Kidney (tissue), 14 donors: Measurements from ENCODE around the gene ARID3B. TPM values are rescaled to one million over a fixed set of nuclear protein-coding genes. Genes with fewer than 3 reads are reported as not detected.
"Not testable (repeated sequence)": the region's sequence is repeated elsewhere in the genome, so short reads cannot be mapped to it uniquely, and the experiment has no call there.

Source experiments
- DNase-seq, 5 donors: peaks; one replicate each; pipeline ENCODE4 v3.0.0-alpha.2; 2013 to 2020
- FAIRE-seq: peaks from 2 replicates; lab custom pipeline; 2012; peaks lifted over from hg19 to GRCh38; lab: Jason Lieb, UNC
- H3K27ac ChIP-seq, 2 donors: one replicate each; pipeline ENCODE4 v1.7.0; 2013; ENCODE audit warnings: low read depth in 2 of 2, low read length in 2 of 2, inconsistent platforms in 1 of 2
- H3K27me3 ChIP-seq: one replicate; pipeline ENCODE4 v1.7.1; 2013; ENCODE audit warnings: low read length, inconsistent platforms; ENCODE audit not compliant: control insufficient read depth, insufficient read depth
- H3K36me3 ChIP-seq, 3 donors: one replicate each; pipeline versions ENCODE4 v1.7.0 to v1.7.1; 2013; ENCODE audit warnings: low read length in 3 of 3, control low read depth in 1 of 3, inconsistent platforms in 1 of 3; ENCODE audit not compliant: insufficient read depth in 3 of 3, control insufficient read depth in 2 of 3
- H3K4me1 ChIP-seq, 3 donors: one replicate each; pipeline versions ENCODE4 v1.7.0 to v1.7.1; 2013; ENCODE audit warnings: low read length in 3 of 3, inconsistent platforms in 1 of 3, low read depth in 1 of 3; ENCODE audit not compliant: control insufficient read depth in 2 of 3, insufficient read depth in 2 of 3
- H3K4me3 ChIP-seq, 3 donors: one replicate each; pipeline versions ENCODE4 v1.7.0 to v1.8.1; 2013; ENCODE audit warnings: low read length in 3 of 3, control low read depth in 1 of 3, inconsistent platforms in 1 of 3
- H3K9ac ChIP-seq, 3 donors: one replicate each; pipeline versions ENCODE4 v1.7.0 to v1.7.1; 2013; ENCODE audit warnings: low read length in 3 of 3, control low read depth in 1 of 3, inconsistent platforms in 1 of 3
- H3K9me3 ChIP-seq, 3 donors: one replicate each; pipeline versions ENCODE4 v1.7.0 to v1.7.1; 2013; ENCODE audit warnings: low read length in 3 of 3, control low read depth in 1 of 3, inconsistent platforms in 1 of 3; ENCODE audit not compliant: control insufficient read depth in 2 of 3, insufficient read depth in 1 of 3
- intact Hi-C: fragments of 100-400 bp; cut with DNase I; formaldehyde crosslinking; loops from one replicate; pipeline ENCODE4 v1.11.1; 2022
- polyA plus RNA-seq: library from polyadenylated mRNA; stranded (reverse); fragments of 350-450 nt; fragmentation: Illumina TruSeq; extraction: RNeasy Lipid Tissue Mini Kit (QIAGEN cat#74804); gene quantifications from one replicate; pipeline ENCODE4 v1.2.3, GENCODE V29; 2014; ENCODE audit warnings: low read depth, low replicate concordance; ENCODE audit not compliant: insufficient read depth
- total RNA-seq: library from RNA; stranded (reverse); fragmentation: NEBNext Ultra II Directional; extraction: Animal tissue kit (Norgen Biotek cat#: 25700); gene quantifications from one replicate; pipeline ENCODE4 v1.2.1, GENCODE V29; 2021
- TF ChIP-seq, protein P1 (sequence below): IDR thresholded peaks from 3 replicates; pipeline ENCODE4 v1.5.1; 2012; ENCODE audit warnings: mild to moderate bottlenecking, moderate library complexity, borderline replicate concordance; ENCODE audit not compliant: insufficient read depth; ENCODE audit errors: extremely low read depth
- donor health status: control.
- donor health status: control.
- donor health status: control.
- donor health status: control.
- donor health status: control.
- donor health status: DM: yes; HTN: yes; CAD: no.
- donor health status: Normal renal cell carcinoma (clear cell type).

The ARID3B gene
- total and polyA plus RNA-seq, 2 donors from 2014 or later: 2.3 to 6.2 TPM

DNA sequence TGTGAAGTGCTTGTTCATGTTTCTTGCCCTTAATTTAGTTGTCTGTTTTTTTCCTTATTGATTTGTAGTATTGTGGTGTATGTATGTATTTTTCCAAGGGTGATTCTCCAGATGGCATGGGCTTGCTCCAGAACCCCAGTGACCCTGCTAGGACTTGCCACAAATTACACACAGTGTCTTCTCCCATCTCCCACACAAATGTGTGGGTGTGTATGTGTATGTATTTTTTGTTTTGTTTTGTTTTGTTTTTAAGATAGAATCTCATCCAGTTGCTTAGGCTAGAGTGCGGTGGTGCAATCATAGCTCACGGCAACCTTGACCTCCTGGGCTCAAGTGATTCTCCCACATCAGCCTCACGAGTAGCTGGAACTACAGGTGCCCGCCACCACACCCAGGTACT lies 36.2 kb upstream of the ARID3B start:
- TF ChIP-seq, protein P1, sequence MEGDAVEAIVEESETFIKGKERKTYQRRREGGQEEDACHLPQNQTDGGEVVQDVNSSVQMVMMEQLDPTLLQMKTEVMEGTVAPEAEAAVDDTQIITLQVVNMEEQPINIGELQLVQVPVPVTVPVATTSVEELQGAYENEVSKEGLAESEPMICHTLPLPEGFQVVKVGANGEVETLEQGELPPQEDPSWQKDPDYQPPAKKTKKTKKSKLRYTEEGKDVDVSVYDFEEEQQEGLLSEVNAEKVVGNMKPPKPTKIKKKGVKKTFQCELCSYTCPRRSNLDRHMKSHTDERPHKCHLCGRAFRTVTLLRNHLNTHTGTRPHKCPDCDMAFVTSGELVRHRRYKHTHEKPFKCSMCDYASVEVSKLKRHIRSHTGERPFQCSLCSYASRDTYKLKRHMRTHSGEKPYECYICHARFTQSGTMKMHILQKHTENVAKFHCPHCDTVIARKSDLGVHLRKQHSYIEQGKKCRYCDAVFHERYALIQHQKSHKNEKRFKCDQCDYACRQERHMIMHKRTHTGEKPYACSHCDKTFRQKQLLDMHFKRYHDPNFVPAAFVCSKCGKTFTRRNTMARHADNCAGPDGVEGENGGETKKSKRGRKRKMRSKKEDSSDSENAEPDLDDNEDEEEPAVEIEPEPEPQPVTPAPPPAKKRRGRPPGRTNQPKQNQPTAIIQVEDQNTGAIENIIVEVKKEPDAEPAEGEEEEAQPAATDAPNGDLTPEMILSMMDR: no peak
- no peaks in the 10 kb centered on the region for H3K4me1 ChIP-seq
- H3K4me3 ChIP-seq: no peak overlapping the region
- DNase-seq (no peak), FAIRE-seq (no peak)
- no peak overlapping the region for H3K9ac ChIP-seq
- no peaks in the 10 kb centered on the region for H3K27me3 ChIP-seq
- H3K36me3 ChIP-seq: no peaks in the 10 kb centered on the region
- intact Hi-C loops: no loop called here
- H3K9me3 ChIP-seq: no peaks in the 10 kb centered on the region
- H3K27ac ChIP-seq: no peak overlapping the region

- TF ChIP-seq, protein P1: no peak
- Histone ChIP-seq H3K4me3 (no peak overlapping the region), H3K27ac (no peak overlapping the region), H3K27me3 (no peaks in the 10 kb centered on the region), H3K4me1 (no peaks in the 10 kb centered on the region), H3K9ac (no peak overlapping the region), H3K9me3 (no peaks in the 10 kb centered on the region), H3K36me3 (no peaks in the 10 kb centered on the region)
- intact Hi-C loops: no loop called here
- no peak for FAIRE-seq
- no peak for DNase-seq
Measured at GRCh38 chr15:74505837-74506514, 35.0 kb upstream of the ARID3B start.

- intact Hi-C loops: no loop called here
- Histone ChIP-seq H3K27me3 (no peaks in the 10 kb centered on the region), H3K9me3 (no peaks in the 10 kb centered on the region), H3K27ac (no peak overlapping the region), H3K4me3 (no peak overlapping the region), H3K36me3 (no peaks in the 10 kb centered on the region), H3K4me1 (no peaks in the 10 kb centered on the region), H3K9ac (no peak overlapping the region)
- TF ChIP-seq, protein P1: no peak
- DNase-seq: no peak
- no peak for FAIRE-seq
Measured at GRCh38 chr15:74506515-74506840, 34.5 kb upstream of the ARID3B start.

GRCh38 chr15:74511583-74511982 lies 29.4 kb upstream of the ARID3B start:
- FAIRE-seq (no peak), DNase-seq (no peak)
- no peaks in the 10 kb centered on the region for H3K9me3 ChIP-seq
- TF ChIP-seq, protein P1: no peak
- no peaks in the 10 kb centered on the region for H3K4me1 ChIP-seq
- no peaks in the 10 kb centered on the region for H3K27me3 ChIP-seq
- intact Hi-C loops: no loop called here
- H3K4me3 ChIP-seq: no peak overlapping the region
- no peak overlapping the region for H3K9ac ChIP-seq
- H3K27ac ChIP-seq: no peak overlapping the region
- no peaks in the 10 kb centered on the region for H3K36me3 ChIP-seq

GRCh38 chr15:74514059-74514458 lies 27.0 kb upstream of the ARID3B start:
- intact Hi-C loops, H3K27ac ChIP-seq, H3K9me3 ChIP-seq, H3K9ac ChIP-seq, H3K27me3 ChIP-seq, DNase-seq, H3K4me3 ChIP-seq, H3K4me1 ChIP-seq, H3K36me3 ChIP-seq, FAIRE-seq: not testable (repeated sequence)
